Inflammatory macrophage treated with lipopolysaccharide for 4 hours (primary cell): ENCODE measurements around the gene MSH6.
"Not testable (repeated sequence)": the region's sequence is repeated elsewhere in the genome, so short reads cannot be mapped to it uniquely, and the experiment has no call there.

Experiments used
- DNase-seq: peaks from one replicate; pipeline ENCODE4 v3.0.0-alpha.2; 2020

Gene MSH6

DNA sequence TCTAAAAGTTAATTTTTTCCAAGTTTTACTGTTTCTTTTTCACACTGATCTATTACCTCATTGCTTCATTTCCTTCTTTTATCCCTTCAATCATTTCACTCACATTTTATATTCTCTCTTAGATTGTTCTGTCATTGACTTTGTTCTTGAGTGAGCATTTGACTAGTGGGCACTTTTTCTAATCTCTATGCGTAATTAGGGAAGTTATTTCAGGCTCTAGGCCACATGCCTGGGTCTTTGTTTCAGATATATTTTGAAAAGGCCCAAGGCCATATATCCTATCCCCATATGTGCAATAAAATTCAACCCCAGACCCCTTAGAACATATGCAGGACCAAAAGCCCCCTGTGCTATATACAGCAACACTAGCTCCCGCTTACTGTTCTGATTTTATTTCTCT, 61.2 kb downstream of the MSH6 start:
- DNase-seq: no peak

DNA sequence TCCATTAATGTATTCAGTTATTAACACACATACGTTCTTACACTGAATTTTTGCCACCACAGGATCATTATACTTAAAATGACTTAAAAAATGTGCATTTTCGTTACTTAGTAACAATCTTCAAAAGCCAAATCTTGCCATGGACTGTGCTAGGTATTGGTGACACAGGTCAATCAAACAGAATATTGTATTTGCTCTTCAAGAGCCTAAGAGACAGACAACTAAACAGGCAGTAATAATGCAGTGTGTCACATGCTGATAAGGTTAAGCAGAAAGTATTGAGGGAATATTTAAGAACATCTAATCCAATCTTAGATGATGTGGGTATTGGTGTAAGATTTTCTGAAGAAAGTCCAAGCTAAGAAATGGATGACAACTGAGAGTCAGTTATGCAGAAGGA, 66.4 kb downstream of the MSH6 start:
- no peak for DNase-seq

DNA sequence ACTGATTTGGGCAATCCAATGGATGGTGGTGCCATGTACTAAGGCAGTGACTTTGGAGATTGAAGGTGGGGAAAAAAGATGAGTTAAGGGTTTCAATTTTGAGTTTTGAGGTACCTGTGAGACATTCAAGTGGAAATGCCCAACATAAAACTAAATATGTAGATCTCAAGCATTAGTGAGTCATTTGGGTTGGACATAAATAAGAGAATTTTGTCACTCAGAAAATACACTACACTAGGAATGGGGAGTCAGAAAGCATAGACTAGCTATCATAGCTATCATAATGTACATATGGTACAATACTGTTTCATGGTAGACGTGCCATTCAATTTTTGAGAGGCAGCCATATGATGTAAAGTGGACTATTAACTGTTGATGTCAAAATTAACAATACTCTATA, 67.3 kb downstream of the MSH6 start:
- no peak for DNase-seq

DNA sequence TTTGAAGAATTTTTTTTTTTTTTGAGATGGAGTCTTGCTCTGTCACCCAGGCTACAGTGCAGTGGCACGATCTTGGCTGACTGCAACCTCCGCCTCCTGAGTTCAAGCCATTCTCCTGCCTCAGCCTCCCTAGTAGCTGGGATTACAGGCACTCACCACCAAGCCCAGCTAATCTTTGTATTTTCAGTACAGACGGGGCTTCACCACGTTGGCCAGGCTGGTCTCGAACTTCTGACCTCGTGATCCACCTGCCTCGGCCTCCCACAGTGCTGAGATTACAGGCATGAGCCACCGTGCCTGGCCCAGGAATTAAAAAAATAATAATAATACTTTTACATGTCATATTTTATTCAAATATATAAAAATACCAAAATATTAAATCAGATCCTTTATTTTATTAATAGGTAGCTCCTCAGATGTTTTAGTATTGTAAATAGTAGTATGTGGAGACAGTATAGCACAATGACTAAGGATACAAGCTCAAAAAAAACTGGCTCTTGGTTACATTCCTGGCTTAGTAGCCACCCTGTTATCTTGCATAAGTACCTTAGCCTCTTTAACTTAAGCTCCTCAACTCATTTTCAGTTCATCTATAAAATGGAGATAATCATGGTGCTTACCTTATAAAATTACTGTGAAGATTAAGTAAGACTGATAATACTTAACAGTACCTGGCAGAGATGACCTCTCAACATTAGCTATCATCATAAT, 70.3 kb downstream of the MSH6 start:
- DNase-seq: not testable (repeated sequence)
